ENCODE data around the gene HIPK1. TPM values are rescaled to one million over a fixed set of nuclear protein-coding genes. Genes with fewer than 3 reads are reported as not detected.

HIPK1 gene
- total RNA-seq, 1 donor, result 23.9 TPM

GRCh38 chr1:113904293-113904673 lies 24.8 kb upstream of the HIPK1 start:
- TF ChIP-seq CTCF (IDR thresholded peaks at IDR 0.05; ENCODE audit: extremely low read depth, low read depth, low read length), result no peak
- Histone ChIP-seq H4K20me1 (ENCODE audit: insufficient read depth, low read length) (no peaks in the 10 kb centered on the region), H3K36me3 (ENCODE audit: insufficient read depth, low read length) (peaks cover 31% of the 10 kb centered on the region), H3K9me3 (ENCODE audit: low read depth, low read length) (no peaks in the 10 kb centered on the region), H3K27ac (ENCODE audit: low read depth, low read length) (peak overlapping the region; percentile 93), H3K79me2 (ENCODE audit: insufficient read depth, low read length) (peaks cover 38% of the 10 kb centered on the region), H3K4me1 (ENCODE audit: insufficient read depth, low read length) (peaks cover 16% of the 10 kb centered on the region), H3K27me3 (ENCODE audit: insufficient read depth, low read length) (no peaks in the 10 kb centered on the region), H3K4me2 (ENCODE audit: insufficient read depth, low read length) (peak overlapping the region; percentile 97), H3K4me3 (ENCODE audit: insufficient read depth, low read length) (peak overlapping the region; percentile 90), H2AFZ (ENCODE audit: low read length) (peak overlapping the region; percentile 94)
- DNase-seq (ENCODE audit: insufficient read length, low spot score, missing footprints), result peak; percentile 86

GRCh38 chr1:113904674-113905434 lies 24.3 kb upstream of the HIPK1 start, which contains the start of the genes AP4B1 and DCLRE1B:
TSS of gene AP4B1 (minus strand) at chr1:113904799. CDS start at chr1:113904717, 82 bp downstream.
TSS of gene DCLRE1B (plus strand) at chr1:113905326. CDS start at chr1:113905587, 261 bp downstream.
- H3K4me1 ChIP-seq (ENCODE audit: insufficient read depth, low read length), result peaks cover 16% of the 10 kb centered on the region
- peak; percentile 96 for DNase-seq (ENCODE audit: insufficient read length, low spot score, missing footprints)
- peak within 1 kb of the TSS; percentile 90 for H3K4me3 ChIP-seq (ENCODE audit: insufficient read depth, low read length)
- H2AFZ ChIP-seq (ENCODE audit: low read length), result peak within 1 kb of the TSS; percentile 98
- peaks cover 38% of the 10 kb centered on the region for H3K79me2 ChIP-seq (ENCODE audit: insufficient read depth, low read length)
- H3K4me2 ChIP-seq (ENCODE audit: insufficient read depth, low read length), result peak within 1 kb of the TSS; percentile 97
- H3K9me3 ChIP-seq (ENCODE audit: low read depth, low read length), result no peaks in the 10 kb centered on the region
- H3K27ac ChIP-seq (ENCODE audit: low read depth, low read length), result peak within 1 kb of the TSS; percentile 93
- H3K27me3 ChIP-seq (ENCODE audit: insufficient read depth, low read length), result no peaks in the 10 kb centered on the region
- no peaks in the 10 kb centered on the region for H4K20me1 ChIP-seq (ENCODE audit: insufficient read depth, low read length)
- peaks cover 26% of the 10 kb centered on the region for H3K36me3 ChIP-seq (ENCODE audit: insufficient read depth, low read length)
- peak; percentile 63 for TF ChIP-seq CTCF (IDR thresholded peaks at IDR 0.05; ENCODE audit: extremely low read depth, low read depth, low read length)

- Histone ChIP-seq H3K36me3 (ENCODE audit: insufficient read depth, low read length) (peaks cover 20% of the 10 kb centered on the region), H3K79me2 (ENCODE audit: insufficient read depth, low read length) (peaks cover 38% of the 10 kb centered on the region), H2AFZ (ENCODE audit: low read length) (peak overlapping the region; percentile 98), H3K4me3 (ENCODE audit: insufficient read depth, low read length) (peak overlapping the region; percentile 90), H3K27me3 (ENCODE audit: insufficient read depth, low read length) (no peaks in the 10 kb centered on the region), H4K20me1 (ENCODE audit: insufficient read depth, low read length) (no peaks in the 10 kb centered on the region), H3K27ac (ENCODE audit: low read depth, low read length) (peak overlapping the region; percentile 45), H3K9me3 (ENCODE audit: low read depth, low read length) (no peaks in the 10 kb centered on the region), H3K4me2 (ENCODE audit: insufficient read depth, low read length) (peak overlapping the region; percentile 69), H3K4me1 (ENCODE audit: insufficient read depth, low read length) (peaks cover 16% of the 10 kb centered on the region)
- DNase-seq (ENCODE audit: insufficient read length, low spot score, missing footprints), result no peak
- TF ChIP-seq CTCF (IDR thresholded peaks at IDR 0.05; ENCODE audit: extremely low read depth, low read depth, low read length), result no peak
These were observed 23.7 kb upstream of the HIPK1 start for GRCh38 chr1:113905435-113905861.

- Histone ChIP-seq H4K20me1 (ENCODE audit: insufficient read depth, low read length) (no peaks in the 10 kb centered on the region), H3K27ac (ENCODE audit: low read depth, low read length) (peak overlapping the region; percentile 50), H2AFZ (ENCODE audit: low read length) (peak overlapping the region; percentile 60), H3K4me1 (ENCODE audit: insufficient read depth, low read length) (peaks cover 11% of the 10 kb centered on the region), H3K9me3 (ENCODE audit: low read depth, low read length) (no peaks in the 10 kb centered on the region), H3K4me2 (ENCODE audit: insufficient read depth, low read length) (peak overlapping the region; percentile 14), H3K79me2 (ENCODE audit: insufficient read depth, low read length) (no peaks in the 10 kb centered on the region), H3K4me3 (ENCODE audit: insufficient read depth, low read length) (no peak overlapping the region), H3K27me3 (ENCODE audit: insufficient read depth, low read length) (no peaks in the 10 kb centered on the region), H3K36me3 (ENCODE audit: insufficient read depth, low read length) (peaks cover 20% of the 10 kb centered on the region)
- TF ChIP-seq CTCF (IDR thresholded peaks at IDR 0.05; ENCODE audit: extremely low read depth, low read depth, low read length), result no peak
- DNase-seq (ENCODE audit: insufficient read length, low spot score, missing footprints), result no peak
These were observed 16.4 kb upstream of the HIPK1 start for GRCh38 chr1:113912594-113913311.
